HCT116 (cell line): ENCODE results near the gene PRRT3. TPM values are rescaled to one million over a fixed set of nuclear protein-coding genes. Genes with fewer than 3 reads are reported as not detected.

ENCODE experiments used
- ATAC-seq: fragments of 200-7000 bp; cut with Tn5 transposase; 2 replicates; pipeline ENCODE4 v1.9.1; 2020; ENCODE audit warnings: mild to moderate bottlenecking, moderate library complexity
- BruUV-seq: library from RNA; stranded (reverse); fragments of 400-500 nt; replicated peaks from 2 replicates; lab custom pipeline; 2021; lab: Mats Ljungman, UMichigan
- CTCF ChIA-PET: fragments of 300-600 bp; sonication (Branson Sonifier 250); formaldehyde crosslinking; loops from one replicate; lab custom pipeline; 2021; ENCODE audit warnings: antibody characterized with exemption; lab: Charles Lee
- POLR2A ChIA-PET: fragments of 300-600, 350-600 bp; sonication (Branson Sonifier 250); formaldehyde crosslinking; loops from one replicate; lab custom pipeline; 2021; ENCODE audit warnings: antibody characterized with exemption; lab: Charles Lee
- RAD21 ChIA-PET, 2 experiments: fragments of 300-600 bp; sonication (Branson Sonifier 250); formaldehyde crosslinking; loops; one replicate each; lab custom pipeline; 2023; ENCODE audit warnings: low total read pairs in 2 of 2; ENCODE audit not compliant: uncharacterized antibody in 2 of 2, unreplicated experiment in 2 of 2, low non-redundant PET in 1 of 2; lab: Charles Lee
- DNase-seq: peaks from one replicate; pipeline ENCODE4 v3.0.0-alpha.2; 2010; ENCODE audit warnings: low read depth, low spot score
- H2AFZ ChIP-seq: fragments of 200-600 bp; shearing (Covaris generic), sonication (generic); 2 replicates; pipeline ENCODE4 v1.6.1; 2017; ENCODE audit warnings: low read depth, mixed run types, mixed read lengths, antibody characterized with exemption, low read length; ENCODE audit not compliant: poor library complexity, severe bottlenecking
- H3K27ac ChIP-seq: 2 replicates; pipeline ENCODE4 v1.5.1; 2012; ENCODE audit warnings: low read depth, low read length
- H3K27me3 ChIP-seq: fragments of 200-600 bp; sonication (generic); 2 replicates; pipeline ENCODE4 v1.6.1; 2016; ENCODE audit warnings: mixed run types, low read length, mixed read lengths; ENCODE audit not compliant: insufficient read depth
- H3K36me3 ChIP-seq, 2 experiments: fragments of 200-500 bp in 1 of 2; fragments of 200-600 bp in 1 of 2; sonication (Bioruptor generic) in 1 of 2; sonication (generic) in 1 of 2; 2 replicates each; pipeline versions ENCODE4 v1.5.1 to v1.6.1; 2014 to 2016; ENCODE audit warnings: low read length in 2 of 2, inconsistent platforms in 1 of 2, mixed read lengths in 1 of 2, mixed run types in 1 of 2; ENCODE audit not compliant: insufficient read depth in 2 of 2, control insufficient read depth in 1 of 2
- H3K4me1 ChIP-seq, 2 experiments: fragments of 200-600 bp in 1 of 2; sonication (generic) in 1 of 2; 2 replicates each; pipeline versions ENCODE4 v1.5.1 to v1.6.1; 2012 to 2017; ENCODE audit warnings: low read length in 2 of 2, inconsistent platforms in 1 of 2, mild to moderate bottlenecking in 1 of 2, mixed read lengths in 1 of 2, mixed run types in 1 of 2, moderate library complexity in 1 of 2; ENCODE audit not compliant: insufficient read depth in 2 of 2, control insufficient read depth in 1 of 2
- H3K4me2 ChIP-seq: fragments of 200-600 bp; sonication (generic); 2 replicates; pipeline ENCODE4 v1.6.1; 2017; ENCODE audit warnings: mixed run types, low read length, mixed read lengths
- H3K4me3 ChIP-seq, 2 experiments: fragments of 200-600 bp in 1 of 2; sonication (generic) in 1 of 2; replicated peaks in 1 of 2; 2 replicates each; pipeline ENCODE4 v1.5.1; 2011 to 2016; ENCODE audit warnings: low read length in 2 of 2, control low read depth in 1 of 2, low read depth in 1 of 2, mild to moderate bottlenecking in 1 of 2, mixed read lengths in 1 of 2, mixed run types in 1 of 2
- H3K79me2 ChIP-seq: fragments of 200-600 bp; sonication (generic); 2 replicates; pipeline ENCODE4 v1.6.1; 2017; ENCODE audit warnings: mild to moderate bottlenecking, mixed run types, low read length, moderate library complexity, mixed read lengths; ENCODE audit not compliant: insufficient read depth
- H3K9ac ChIP-seq: fragments of 200-600 bp; sonication (generic); 2 replicates; pipeline ENCODE4 v1.6.1; 2016; ENCODE audit warnings: low read length, mixed read lengths
- H3K9me2 ChIP-seq: fragments of 200-600 bp; sonication (generic), shearing (Covaris generic); 2 replicates; pipeline ENCODE4 v1.6.1; 2017; ENCODE audit warnings: mixed run types, mild to moderate bottlenecking, moderate library complexity; ENCODE audit not compliant: insufficient read depth
- H3K9me3 ChIP-seq, 2 experiments: fragments of 200-500 bp in 1 of 2; fragments of 200-600 bp in 1 of 2; sonication (Bioruptor generic) in 1 of 2; sonication (generic) in 1 of 2; 2 replicates each; pipeline ENCODE4 v1.6.1; 2014 to 2017; ENCODE audit warnings: low read length in 2 of 2, mixed read lengths in 2 of 2, inconsistent platforms in 1 of 2, low read depth in 1 of 2, mild to moderate bottlenecking in 1 of 2, mixed run types in 1 of 2, moderate library complexity in 1 of 2; ENCODE audit not compliant: control insufficient read depth in 1 of 2, insufficient read depth in 1 of 2
- H4K20me1 ChIP-seq: fragments of 200-600 bp; sonication (generic), shearing (Covaris generic); 2 replicates; pipeline ENCODE4 v1.6.1; 2017; ENCODE audit warnings: mixed run types, mild to moderate bottlenecking, moderate library complexity; ENCODE audit not compliant: insufficient read depth
- CEBPB ChIP-seq: IDR thresholded peaks from 2 replicates; pipeline ENCODE4 v1.6.1; 2012; ENCODE audit warnings: low read depth
- CTCF ChIP-seq, 3 experiments: fragments of 200-600 bp in 1 of 3; sonication (generic) in 1 of 3; IDR thresholded peaks in 2 of 3; conservative IDR thresholded peaks in 1 of 3; 2 replicates each; pipeline ENCODE4 v1.5.1; 2012 to 2017; ENCODE audit warnings: low read depth in 2 of 3, low read length in 2 of 3, antibody characterized with exemption in 1 of 3, borderline replicate concordance in 1 of 3, control low read depth in 1 of 3, mild to moderate bottlenecking in 1 of 3, mixed read lengths in 1 of 3, mixed run types in 1 of 3, moderate library complexity in 1 of 3; ENCODE audit not compliant: insufficient read depth in 1 of 3
- EGR1 ChIP-seq: IDR thresholded peaks from 2 replicates; pipeline ENCODE4 v1.6.1; 2012; ENCODE audit warnings: low read depth
- ELF1 ChIP-seq: IDR thresholded peaks from 2 replicates; pipeline ENCODE4 v1.6.1; 2012; ENCODE audit warnings: low read depth, borderline replicate concordance
- EZH2 ChIP-seq: fragments of 200-600 bp; sonication (generic); IDR thresholded peaks from 2 replicates; pipeline ENCODE4 v1.6.1; 2017; ENCODE audit warnings: antibody characterized with exemption, mixed run types
- EZH2phosphoT487 ChIP-seq: fragments of 200-600 bp; IDR thresholded peaks from 2 replicates; pipeline ENCODE4 v1.6.1; 2018; ENCODE audit warnings: antibody characterized with exemption, borderline replicate concordance
- FOSL1 ChIP-seq: IDR thresholded peaks from 2 replicates; pipeline ENCODE4 v1.6.1; 2012; ENCODE audit warnings: low read depth
- JUND ChIP-seq: IDR thresholded peaks from 2 replicates; pipeline ENCODE4 v1.6.1; 2012
- POLR2AphosphoS5 ChIP-seq: IDR thresholded peaks from 2 replicates; pipeline ENCODE4 v1.6.1; 2011; ENCODE audit warnings: mild to moderate bottlenecking, low read depth, low read length, moderate library complexity
- RAD21 ChIP-seq: IDR thresholded peaks from 2 replicates; pipeline ENCODE4 v1.6.1; 2012; ENCODE audit warnings: low read depth, mild to moderate bottlenecking
- SIN3A ChIP-seq: IDR thresholded peaks from 2 replicates; pipeline ENCODE4 v1.6.1; 2012; ENCODE audit warnings: low read depth
- SP1 ChIP-seq: IDR thresholded peaks from 2 replicates; pipeline ENCODE4 v1.6.1; 2012; ENCODE audit warnings: low read depth
- SRF ChIP-seq: IDR thresholded peaks from 2 replicates; pipeline ENCODE4 v1.6.1; 2012; ENCODE audit warnings: low read depth
- TCF7L2 ChIP-seq: IDR thresholded peaks from 2 replicates; pipeline ENCODE4 v1.7.0; 2011; ENCODE audit warnings: borderline replicate concordance, inconsistent platforms; ENCODE audit not compliant: insufficient read depth, insufficient read length; ENCODE audit errors: extremely low read depth
- YY1 ChIP-seq: IDR thresholded peaks from 2 replicates; pipeline ENCODE4 v1.6.1; 2011; ENCODE audit warnings: low read length, low read depth, moderate library complexity, mild to moderate bottlenecking; ENCODE audit not compliant: insufficient replicate concordance; ENCODE audit errors: extremely low read depth
- ZBTB33 ChIP-seq: IDR thresholded peaks from 2 replicates; pipeline ENCODE4 v1.6.1; 2011; ENCODE audit warnings: mild to moderate bottlenecking, low read length, moderate library complexity; ENCODE audit not compliant: insufficient replicate concordance; ENCODE audit errors: extremely low read depth
- ZFX ChIP-seq: fragments of 450-650 bp; IDR thresholded peaks from 2 replicates; pipeline ENCODE4 v1.6.1; 2017
- intact Hi-C: fragments of 100-400 bp; cut with micrococcal nuclease; formaldehyde crosslinking; loops from 2 replicates; pipeline ENCODE4 v1.10.0; 2022
- total RNA-seq: library from RNA; stranded (reverse); gene quantifications from one replicate; pipeline ENCODE4 v1.2.1, GENCODE V29; 2021; ENCODE audit not compliant: unreplicated experiment

The PRRT3 gene
- total RNA-seq, 1 experiment from 2014 or later = 0.96 TPM

GRCh38 chr3:9918261-9919038, 33.8 kb downstream of the PRRT3 start:
- Histone ChIP-seq H2AFZ (no peak overlapping the region), H3K79me2 (no peaks in the 10 kb centered on the region), H3K4me2 (no peak overlapping the region), H3K27ac (no peak overlapping the region), H3K4me3 (no peak overlapping the region), H3K4me1 (peaks cover 6 to 18% of the 10 kb centered on the region in 2 experiments; a peak in 3 of 4 replicates), H3K36me3 (no peaks in the 10 kb centered on the region), H3K9me3 (no peaks in the 10 kb centered on the region), H4K20me1 (no peaks in the 10 kb centered on the region), H3K9me2 (no peaks in the 10 kb centered on the region), H3K9ac (no peak overlapping the region), H3K27me3 (no peaks in the 10 kb centered on the region)
- no TSS peak for BruUV-seq
- RAD21 ChIA-PET = no interaction called here
- DNase-seq = no peak
- no peak for TF ChIP-seq CEBPB
- no peak for ATAC-seq
- POLR2A ChIA-PET = no interaction called here
- CTCF ChIA-PET = no interaction called here
- intact Hi-C loops = no loop called here

DNA sequence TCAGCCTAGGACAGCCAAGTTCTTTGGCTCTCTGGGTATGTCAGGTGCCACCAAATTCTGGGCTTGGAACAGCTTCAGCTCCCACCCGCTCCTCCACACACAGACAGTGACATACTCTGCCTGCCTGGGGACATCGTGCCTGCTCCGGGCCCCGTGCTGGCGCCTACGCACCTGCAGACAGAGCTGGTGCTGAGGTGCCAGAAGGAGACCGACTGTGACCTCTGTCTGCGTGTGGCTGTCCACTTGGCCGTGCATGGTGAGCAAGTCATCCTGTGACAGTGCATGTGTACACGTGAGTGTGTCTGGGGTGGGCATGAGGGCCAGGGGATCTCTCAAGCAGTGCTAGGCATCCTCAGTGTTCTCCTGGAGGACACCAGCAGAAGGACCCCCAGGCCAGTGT, 34.4 kb downstream of the PRRT3 start:
- H2AFZ ChIP-seq = no peak overlapping the region
- no peaks in the 10 kb centered on the region for H3K9me3 ChIP-seq
- peak overlapping the region; percentile 92 for H3K4me2 ChIP-seq
- intact Hi-C loops = no loop called here
- ChIA-PET POLR2A (no interaction called here), CTCF (no interaction called here), RAD21 (no interaction called here)
- H3K9ac ChIP-seq = peak overlapping the region; percentile 63; the same call in 1 of the 2 replicates
- H3K9me2 ChIP-seq = no peaks in the 10 kb centered on the region
- H3K79me2 ChIP-seq = no peaks in the 10 kb centered on the region
- no peaks in the 10 kb centered on the region for H3K36me3 ChIP-seq
- no peak overlapping the region; the same call in 1 of the 2 replicates for H3K27ac ChIP-seq
- H4K20me1 ChIP-seq = no peaks in the 10 kb centered on the region
- H3K27me3 ChIP-seq = no peaks in the 10 kb centered on the region
- peaks cover 6 to 18% of the 10 kb centered on the region in 2 experiments; a peak in 3 of 4 replicates for H3K4me1 ChIP-seq
- no TSS peak for BruUV-seq
- no peak for DNase-seq
- H3K4me3 ChIP-seq = peak overlapping the region in 1 of 2 experiments; percentile 63; a peak in 2 of 4 replicates
- no peak for ATAC-seq
- TF ChIP-seq POLR2AphosphoS5 = no peak
- TF ChIP-seq EGR1 = no peak
- no peak for TF ChIP-seq CEBPB
- no peak for TF ChIP-seq JUND
- TF ChIP-seq TCF7L2 = no peak
- TF ChIP-seq CTCF (IDR thresholded peaks at IDR 0.05 in 2 of 3, conservative IDR thresholded peaks at IDR 0.05 in 1 of 3; ENCODE audit: borderline replicate concordance in 1 of 3, insufficient read depth in 1 of 3, low read depth in 2 of 3, low read length in 2 of 3) = no peak
- TF ChIP-seq EZH2phosphoT487 = no peak
- TF ChIP-seq SP1 = no peak
- TF ChIP-seq SRF = no peak
- TF ChIP-seq RAD21 = no peak
- no peak for TF ChIP-seq EZH2
- no peak for TF ChIP-seq ELF1
- TF ChIP-seq ZFX = no peak
- no peak for TF ChIP-seq FOSL1
- no peak for TF ChIP-seq YY1
- no peak for TF ChIP-seq SIN3A
- TF ChIP-seq ZBTB33 = no peak
